ENCODE data around the gene GRIA3. TPM values are rescaled to one million over a fixed set of nuclear protein-coding genes. Genes with fewer than 3 reads are reported as not detected.

The GRIA3 gene
- total RNA-seq, 2 experiments from 2014 or later, result not detected

DNA sequence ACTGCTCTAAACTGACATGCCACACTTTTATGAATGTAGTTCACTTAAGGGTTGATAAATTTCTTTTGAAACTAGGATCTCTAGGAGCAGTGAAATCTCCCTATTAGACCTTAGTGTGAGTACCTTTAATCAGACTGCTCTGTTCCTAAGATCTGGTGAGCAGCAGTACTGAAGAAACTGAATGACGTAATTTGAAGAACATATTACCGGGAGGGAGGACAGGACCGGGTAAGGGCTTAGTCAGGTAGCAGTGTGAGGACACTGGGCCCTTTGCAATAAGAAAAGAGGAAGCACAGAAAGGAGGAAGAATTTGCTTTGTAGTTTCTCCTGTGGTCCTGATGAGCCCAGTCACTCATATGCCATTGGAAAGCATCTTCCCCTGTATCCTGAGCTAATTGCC lies 293.6 kb downstream of the GRIA3 start:
- no peak overlapping the region for H3K4me3 ChIP-seq (ENCODE audit: low read depth, low read length, poor library complexity, severe bottlenecking)
- no peaks in the 10 kb centered on the region for H3K9me2 ChIP-seq (ENCODE audit: insufficient read depth, low read length)
- H3K27ac ChIP-seq (ENCODE audit: low read depth, low read length, poor library complexity, severe bottlenecking), result no peak overlapping the region
- H4K20me1 ChIP-seq (ENCODE audit: insufficient read depth, low read length), result no peaks in the 10 kb centered on the region
- intact Hi-C loops (cut with micrococcal nuclease; ENCODE audit: unreplicated experiment), result no loop called here
- no peaks in the 10 kb centered on the region for H3K9me3 ChIP-seq (ENCODE audit: low read length)
- H3K36me3 ChIP-seq (ENCODE audit: insufficient read depth, low read length), result no peaks in the 10 kb centered on the region
- H3K4me1 ChIP-seq (ENCODE audit: insufficient read depth, low read length, poor library complexity, severe bottlenecking), result no peaks in the 10 kb centered on the region
- no peak for DNase-seq (ENCODE audit: low spot score)
- ChIA-PET CTCF (ENCODE audit: unreplicated experiment) (no interaction called here), POLR2A (no interaction called here)
- H3K4me2 ChIP-seq (ENCODE audit: low read length), result no peak overlapping the region
- H2AFZ ChIP-seq (ENCODE audit: low read length), result no peak overlapping the region
- TF ChIP-seq EZH2phosphoT487 (IDR thresholded peaks at IDR 0.05; ENCODE audit: borderline replicate concordance, low read depth, low read length), result no peak
- TF ChIP-seq, protein P1, sequence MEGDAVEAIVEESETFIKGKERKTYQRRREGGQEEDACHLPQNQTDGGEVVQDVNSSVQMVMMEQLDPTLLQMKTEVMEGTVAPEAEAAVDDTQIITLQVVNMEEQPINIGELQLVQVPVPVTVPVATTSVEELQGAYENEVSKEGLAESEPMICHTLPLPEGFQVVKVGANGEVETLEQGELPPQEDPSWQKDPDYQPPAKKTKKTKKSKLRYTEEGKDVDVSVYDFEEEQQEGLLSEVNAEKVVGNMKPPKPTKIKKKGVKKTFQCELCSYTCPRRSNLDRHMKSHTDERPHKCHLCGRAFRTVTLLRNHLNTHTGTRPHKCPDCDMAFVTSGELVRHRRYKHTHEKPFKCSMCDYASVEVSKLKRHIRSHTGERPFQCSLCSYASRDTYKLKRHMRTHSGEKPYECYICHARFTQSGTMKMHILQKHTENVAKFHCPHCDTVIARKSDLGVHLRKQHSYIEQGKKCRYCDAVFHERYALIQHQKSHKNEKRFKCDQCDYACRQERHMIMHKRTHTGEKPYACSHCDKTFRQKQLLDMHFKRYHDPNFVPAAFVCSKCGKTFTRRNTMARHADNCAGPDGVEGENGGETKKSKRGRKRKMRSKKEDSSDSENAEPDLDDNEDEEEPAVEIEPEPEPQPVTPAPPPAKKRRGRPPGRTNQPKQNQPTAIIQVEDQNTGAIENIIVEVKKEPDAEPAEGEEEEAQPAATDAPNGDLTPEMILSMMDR (conservative IDR thresholded peaks at IDR 0.05; ENCODE audit: low read length), result no peak
- no TSS peak for BruUV-seq (replicated peaks)
- no peaks in the 10 kb centered on the region for H3K79me2 ChIP-seq (ENCODE audit: insufficient read depth, low read depth, low read length)

- Histone ChIP-seq H3K79me2 (ENCODE audit: insufficient read depth, low read depth, low read length) (no peaks in the 10 kb centered on the region), H3K4me1 (ENCODE audit: insufficient read depth, low read length, poor library complexity, severe bottlenecking) (no peaks in the 10 kb centered on the region), H3K36me3 (ENCODE audit: insufficient read depth, low read length) (no peaks in the 10 kb centered on the region), H2AFZ (ENCODE audit: low read length) (no peak overlapping the region), H4K20me1 (ENCODE audit: insufficient read depth, low read length) (no peaks in the 10 kb centered on the region), H3K9me3 (ENCODE audit: low read length) (no peaks in the 10 kb centered on the region), H3K27ac (ENCODE audit: low read depth, low read length, poor library complexity, severe bottlenecking) (no peak overlapping the region), H3K4me3 (ENCODE audit: low read depth, low read length, poor library complexity, severe bottlenecking) (no peak overlapping the region), H3K4me2 (ENCODE audit: low read length) (no peak overlapping the region), H3K9me2 (ENCODE audit: insufficient read depth, low read length) (no peaks in the 10 kb centered on the region)
- ChIA-PET CTCF (ENCODE audit: unreplicated experiment) (no interaction called here), POLR2A (no interaction called here)
- intact Hi-C loops (cut with micrococcal nuclease; ENCODE audit: unreplicated experiment), result no loop called here
- TF ChIP-seq, protein P1 (conservative IDR thresholded peaks at IDR 0.05; ENCODE audit: low read length), result no peak
- no peak for TF ChIP-seq EZH2phosphoT487 (IDR thresholded peaks at IDR 0.05; ENCODE audit: borderline replicate concordance, low read depth, low read length)
- no peak for DNase-seq (ENCODE audit: low spot score)
- no TSS peak for BruUV-seq (replicated peaks)
Measured at GRCh38 chrX:123481913-123482851, 298.1 kb downstream of the GRIA3 start.

DNA sequence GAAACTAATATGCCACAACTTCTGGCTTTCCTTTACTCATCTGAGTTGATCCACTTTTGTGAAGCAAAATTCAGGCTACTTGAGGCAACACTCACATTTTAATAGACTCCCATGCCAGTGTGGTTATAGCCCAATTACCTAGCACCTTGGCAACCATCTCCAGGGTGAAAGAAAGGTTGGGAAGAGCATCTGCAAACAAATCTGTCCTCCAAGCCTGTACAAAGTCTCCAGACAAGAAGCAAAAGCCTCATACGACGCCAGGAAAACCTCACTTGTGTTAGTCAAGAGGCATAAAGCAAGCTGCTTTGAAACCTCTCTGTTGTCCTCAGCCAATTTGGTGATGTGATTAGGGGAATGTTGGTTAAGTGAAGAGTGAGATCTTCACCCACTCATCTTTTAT lies 302.2 kb downstream of the GRIA3 start:
- H3K9me3 ChIP-seq (ENCODE audit: low read length), result no peaks in the 10 kb centered on the region
- intact Hi-C loops (cut with micrococcal nuclease; ENCODE audit: unreplicated experiment), result no loop called here
- no peaks in the 10 kb centered on the region for H3K36me3 ChIP-seq (ENCODE audit: insufficient read depth, low read length)
- H3K27ac ChIP-seq (ENCODE audit: low read depth, low read length, poor library complexity, severe bottlenecking), result no peak overlapping the region
- H3K4me3 ChIP-seq (ENCODE audit: low read depth, low read length, poor library complexity, severe bottlenecking), result no peak overlapping the region
- CTCF ChIA-PET (ENCODE audit: unreplicated experiment), result no interaction called here
- POLR2A ChIA-PET, result no interaction called here
- no peaks in the 10 kb centered on the region for H4K20me1 ChIP-seq (ENCODE audit: insufficient read depth, low read length)
- H3K79me2 ChIP-seq (ENCODE audit: insufficient read depth, low read depth, low read length), result no peaks in the 10 kb centered on the region
- H3K4me1 ChIP-seq (ENCODE audit: insufficient read depth, low read length, poor library complexity, severe bottlenecking), result no peaks in the 10 kb centered on the region
- H3K9me2 ChIP-seq (ENCODE audit: insufficient read depth, low read length), result no peaks in the 10 kb centered on the region
- no peak overlapping the region for H2AFZ ChIP-seq (ENCODE audit: low read length)
- no peak overlapping the region for H3K4me2 ChIP-seq (ENCODE audit: low read length)
- DNase-seq (ENCODE audit: low spot score), result no peak
- TF ChIP-seq, protein P1 (conservative IDR thresholded peaks at IDR 0.05; ENCODE audit: low read length), result no peak
- BruUV-seq (replicated peaks), result no TSS peak

Measured in OCI-LY7 (cell line).